Liver (tissue), 9 donors: Measurements from ENCODE around the gene TBC1D9B. TPM values are rescaled to one million over a fixed set of nuclear protein-coding genes. Genes with fewer than 3 reads are reported as not detected.
A peak's percentile ranks its signal among the peaks of the same experiment; 100 is the strongest.

Source experiments
- DNase-seq: peaks from one replicate; pipeline ENCODE4 v3.0.0-alpha.2; 2017; ENCODE audit warnings: low spot score
- H3K27ac ChIP-seq, 2 donors: one replicate each; pipeline ENCODE4 v1.7.0; 2013; ENCODE audit warnings: inconsistent platforms in 2 of 2, low read length in 2 of 2, control low read depth in 1 of 2, low read depth in 1 of 2, mild to moderate bottlenecking in 1 of 2
- H3K27me3 ChIP-seq, 4 donors: one replicate each; pipeline versions ENCODE4 v1.6.1 to v1.7.0; 2013; ENCODE audit warnings: low read length in 3 of 4, inconsistent platforms in 1 of 4, mild to moderate bottlenecking in 1 of 4, moderate library complexity in 1 of 4; ENCODE audit not compliant: control insufficient read depth in 4 of 4, insufficient read depth in 4 of 4
- H3K36me3 ChIP-seq, 4 donors: one replicate each; pipeline versions ENCODE4 v1.6.1 to v1.7.0; 2013; ENCODE audit warnings: low read length in 3 of 4, mild to moderate bottlenecking in 3 of 4, low read depth in 1 of 4, moderate library complexity in 1 of 4; ENCODE audit not compliant: control insufficient read depth in 4 of 4, insufficient read depth in 3 of 4
- H3K4me1 ChIP-seq, 4 donors: one replicate each; pipeline versions ENCODE4 v1.6.1 to v1.7.0; 2013; ENCODE audit warnings: low read length in 3 of 4, mild to moderate bottlenecking in 3 of 4, moderate library complexity in 1 of 4; ENCODE audit not compliant: control insufficient read depth in 4 of 4, insufficient read depth in 4 of 4
- H3K4me3 ChIP-seq, 3 donors: one replicate each; pipeline versions ENCODE4 v1.6.1 to v1.7.0; 2013; ENCODE audit warnings: low read length in 3 of 3, control low read depth in 1 of 3, low read depth in 1 of 3, mild to moderate bottlenecking in 1 of 3
- H3K9ac ChIP-seq, 2 donors: one replicate each; pipeline ENCODE4 v1.7.0; 2013; ENCODE audit warnings: low read length in 2 of 2, mild to moderate bottlenecking in 2 of 2, moderate library complexity in 2 of 2, control low read depth in 1 of 2, low read depth in 1 of 2
- H3K9me3 ChIP-seq, 4 donors: one replicate each; pipeline versions ENCODE4 v1.6.1 to v1.7.0; 2013; ENCODE audit warnings: low read length in 3 of 4; ENCODE audit not compliant: control insufficient read depth in 4 of 4
- CTCF ChIP-seq: fragments of 150-350 bp; IDR thresholded peaks from 2 replicates; pipeline ENCODE4 v1.5.1; 2017; ENCODE audit warnings: improper control_type of control experiment, low read depth, low read length; ENCODE audit not compliant: missing input control
- EGR1 ChIP-seq, 2 donors: IDR thresholded peaks; 2 replicates each; pipeline ENCODE4 v1.6.1; 2016 to 2018; ENCODE audit warnings: antibody characterized with exemption in 2 of 2, low read depth in 2 of 2
- FOXA1 ChIP-seq: IDR thresholded peaks from 2 replicates; pipeline ENCODE4 v1.6.1; 2016; ENCODE audit warnings: antibody characterized with exemption
- FOXA2 ChIP-seq: IDR thresholded peaks from 2 replicates; pipeline ENCODE4 v1.6.1; 2016; ENCODE audit warnings: antibody characterized with exemption
- GABPA ChIP-seq, 2 donors: IDR thresholded peaks in 1 of 2; conservative IDR thresholded peaks in 1 of 2; 2 replicates each; pipeline ENCODE4 v1.6.1; 2016; ENCODE audit warnings: antibody characterized with exemption in 2 of 2, mild to moderate bottlenecking in 1 of 2, moderate library complexity in 1 of 2
- HNF4A ChIP-seq, 2 donors: conservative IDR thresholded peaks; 2 replicates each; pipeline ENCODE4 v1.6.1; 2016; ENCODE audit warnings: antibody characterized with exemption in 2 of 2, mild to moderate bottlenecking in 2 of 2
- HNF4G ChIP-seq: IDR thresholded peaks from 2 replicates; pipeline ENCODE4 v1.6.1; 2016; ENCODE audit warnings: antibody characterized with exemption
- JUND ChIP-seq, 2 donors: IDR thresholded peaks; 2 replicates each; pipeline ENCODE4 v1.6.1; 2016; ENCODE audit warnings: antibody characterized with exemption in 2 of 2
- MAX ChIP-seq: IDR thresholded peaks from 2 replicates; pipeline ENCODE4 v1.6.1; 2016; ENCODE audit warnings: antibody characterized with exemption
- NR2F2 ChIP-seq: IDR thresholded peaks from 2 replicates; pipeline ENCODE4 v1.6.1; 2016; ENCODE audit warnings: antibody characterized with exemption
- RAD21 ChIP-seq, 2 donors: IDR thresholded peaks; 2 replicates each; pipeline ENCODE4 v1.6.1; 2016; ENCODE audit warnings: antibody characterized with exemption in 2 of 2, mild to moderate bottlenecking in 2 of 2
- RXRA ChIP-seq, 2 donors: IDR thresholded peaks; 2 replicates each; pipeline ENCODE4 v1.6.1; 2017 to 2018; ENCODE audit warnings: antibody characterized with exemption in 2 of 2, mild to moderate bottlenecking in 1 of 2
- SP1 ChIP-seq: IDR thresholded peaks from 2 replicates; pipeline ENCODE4 v1.6.1; 2018; ENCODE audit warnings: antibody characterized with exemption, mild to moderate bottlenecking
- TAF1 ChIP-seq: conservative IDR thresholded peaks from 2 replicates; pipeline ENCODE4 v1.6.1; 2016; ENCODE audit warnings: antibody characterized with exemption, mild to moderate bottlenecking
- YY1 ChIP-seq: IDR thresholded peaks from 2 replicates; pipeline ENCODE4 v1.6.1; 2016; ENCODE audit warnings: antibody characterized with exemption, mild to moderate bottlenecking
- WGBS: extraction: QIAGEN DNeasy Blood & Tissue Kit; methylation state at CpG from one replicate; pipeline ENCODE4 v1.1.7; 2013; 5-methylcytosine and 5-hydroxymethylcytosine counted together
- polyA plus RNA-seq, 2 donors: library from polyadenylated mRNA; stranded (reverse) in 1 of 2; unstranded in 1 of 2; fragments of 200-250 nt in 1 of 2; fragments of >200 nt in 1 of 2; fragmentation: Nextera tagmentation in 1 of 2; extraction: Ambion mirVana in 1 of 2; gene quantifications; one replicate each; pipeline versions ENCODE4 v1.2.1 to v1.2.3, GENCODE V29; 2013 to 2015
- total RNA-seq, 2 donors: library from RNA; depleted of rRNA; stranded (reverse); fragments of >200 nt; gene quantifications; one replicate each; pipeline ENCODE4 v1.2.3, GENCODE V29; 2014
- TF ChIP-seq, protein P1 (sequence below): IDR thresholded peaks from 2 replicates; pipeline ENCODE4 v1.6.1; 2016; ENCODE audit warnings: antibody characterized with exemption, mild to moderate bottlenecking
- TF ChIP-seq, protein P2 (sequence below): IDR thresholded peaks from 2 replicates; pipeline ENCODE4 v1.6.1; 2016; ENCODE audit warnings: antibody characterized with exemption
- donor health status: healthy.
- donor health status: healthy.
- donor health status: healthy.
- donor health status: healthy.
- donor health status: healthy.

TBC1D9B gene
- total and polyA plus RNA-seq, 4 donors, result 23.1 to 55.4 (median 38.7) TPM

- peak; percentile 69 to 81 for TF ChIP-seq HNF4A (conservative IDR thresholded peaks at IDR 0.05)
- TF ChIP-seq NR2F2, result no peak
- no peak for DNase-seq
- no peak overlapping the region for H3K27ac ChIP-seq
- no peaks in the 10 kb centered on the region for H3K9me3 ChIP-seq
- H3K4me3 ChIP-seq, result no peak overlapping the region
- H3K4me1 ChIP-seq, result peaks cover 0 to 12% (median 0%) of the 10 kb centered on the region in 4 donors
- H3K27me3 ChIP-seq, result no peaks in the 10 kb centered on the region
- peaks cover 19 to 65% (median 58%) of the 10 kb centered on the region in 4 donors for H3K36me3 ChIP-seq
- H3K9ac ChIP-seq, result no peak overlapping the region
- WGBS, result 87% methylated on average over 26 of the region's 26 CpGs
Observed at GRCh38 chr5:179893958-179894895, 13.5 kb downstream of the TBC1D9B start.

- Histone ChIP-seq H3K27ac (no peak overlapping the region), H3K4me1 (peaks cover 0 to 12% (median 0%) of the 10 kb centered on the region in 4 donors), H3K4me3 (no peak overlapping the region), H3K27me3 (no peaks in the 10 kb centered on the region), H3K9me3 (no peaks in the 10 kb centered on the region), H3K9ac (no peak overlapping the region), H3K36me3 (peaks cover 20 to 63% (median 55%) of the 10 kb centered on the region in 4 donors)
- TF ChIP-seq SP1 (no peak), HNF4A (conservative IDR thresholded peaks at IDR 0.05) (no peak), YY1 (no peak)
- TF ChIP-seq, protein P1, sequence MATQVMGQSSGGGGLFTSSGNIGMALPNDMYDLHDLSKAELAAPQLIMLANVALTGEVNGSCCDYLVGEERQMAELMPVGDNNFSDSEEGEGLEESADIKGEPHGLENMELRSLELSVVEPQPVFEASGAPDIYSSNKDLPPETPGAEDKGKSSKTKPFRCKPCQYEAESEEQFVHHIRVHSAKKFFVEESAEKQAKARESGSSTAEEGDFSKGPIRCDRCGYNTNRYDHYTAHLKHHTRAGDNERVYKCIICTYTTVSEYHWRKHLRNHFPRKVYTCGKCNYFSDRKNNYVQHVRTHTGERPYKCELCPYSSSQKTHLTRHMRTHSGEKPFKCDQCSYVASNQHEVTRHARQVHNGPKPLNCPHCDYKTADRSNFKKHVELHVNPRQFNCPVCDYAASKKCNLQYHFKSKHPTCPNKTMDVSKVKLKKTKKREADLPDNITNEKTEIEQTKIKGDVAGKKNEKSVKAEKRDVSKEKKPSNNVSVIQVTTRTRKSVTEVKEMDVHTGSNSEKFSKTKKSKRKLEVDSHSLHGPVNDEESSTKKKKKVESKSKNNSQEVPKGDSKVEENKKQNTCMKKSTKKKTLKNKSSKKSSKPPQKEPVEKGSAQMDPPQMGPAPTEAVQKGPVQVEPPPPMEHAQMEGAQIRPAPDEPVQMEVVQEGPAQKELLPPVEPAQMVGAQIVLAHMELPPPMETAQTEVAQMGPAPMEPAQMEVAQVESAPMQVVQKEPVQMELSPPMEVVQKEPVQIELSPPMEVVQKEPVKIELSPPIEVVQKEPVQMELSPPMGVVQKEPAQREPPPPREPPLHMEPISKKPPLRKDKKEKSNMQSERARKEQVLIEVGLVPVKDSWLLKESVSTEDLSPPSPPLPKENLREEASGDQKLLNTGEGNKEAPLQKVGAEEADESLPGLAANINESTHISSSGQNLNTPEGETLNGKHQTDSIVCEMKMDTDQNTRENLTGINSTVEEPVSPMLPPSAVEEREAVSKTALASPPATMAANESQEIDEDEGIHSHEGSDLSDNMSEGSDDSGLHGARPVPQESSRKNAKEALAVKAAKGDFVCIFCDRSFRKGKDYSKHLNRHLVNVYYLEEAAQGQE, result no peak
- TF ChIP-seq, protein P2, sequence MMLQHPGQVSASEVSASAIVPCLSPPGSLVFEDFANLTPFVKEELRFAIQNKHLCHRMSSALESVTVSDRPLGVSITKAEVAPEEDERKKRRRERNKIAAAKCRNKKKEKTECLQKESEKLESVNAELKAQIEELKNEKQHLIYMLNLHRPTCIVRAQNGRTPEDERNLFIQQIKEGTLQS, result no peak
- WGBS, result 94% methylated on average over 31 of the region's 31 CpGs
- no peak for DNase-seq
Observed at GRCh38 chr5:179893076-179893957, 14.4 kb downstream of the TBC1D9B start.

- Histone ChIP-seq H3K4me3 (no peak overlapping the region), H3K9ac (no peak overlapping the region), H3K36me3 (peaks cover 20 to 68% (median 55%) of the 10 kb centered on the region in 4 donors), H3K27me3 (no peaks in the 10 kb centered on the region), H3K4me1 (peaks cover 0 to 12% (median 0%) of the 10 kb centered on the region in 4 donors), H3K9me3 (no peaks in the 10 kb centered on the region), H3K27ac (no peak overlapping the region)
- WGBS, result 92% methylated on average over 5 of the region's 5 CpGs
- no peak for DNase-seq
- TF ChIP-seq RAD21 (IDR thresholded peaks at IDR 0.05) (no peak), MAX (no peak), GABPA (IDR thresholded peaks at IDR 0.05 in 1 of 2, conservative IDR thresholded peaks at IDR 0.05 in 1 of 2) (no peak), EGR1 (IDR thresholded peaks at IDR 0.05; ENCODE audit: low read depth in 2 of 2) (no peak), CTCF (no peak), SP1 (no peak), RXRA (IDR thresholded peaks at IDR 0.05) (no peak), FOXA2 (no peak), TAF1 (no peak), HNF4A (conservative IDR thresholded peaks at IDR 0.05) (no peak), HNF4G (no peak), NR2F2 (no peak), JUND (IDR thresholded peaks at IDR 0.05) (no peak), FOXA1 (no peak), YY1 (no peak)
- TF ChIP-seq, protein P2, result no peak
Observed at GRCh38 chr5:179892255-179892654, 15.4 kb downstream of the TBC1D9B start.
